A549 (cell line): Measurements from ENCODE around the gene NAP1L1. TPM values are rescaled to one million over a fixed set of nuclear protein-coding genes. Genes with fewer than 3 reads are reported as not detected.
A peak's percentile ranks its signal among the peaks of the same experiment; 100 is the strongest.

Experiments used
- ATAC-seq, 2 experiments: fragments of 200-7000 bp in 1 of 2; fragments of >200 bp in 1 of 2; cut with Nextera tagmentation in 1 of 2; cut with Tn5 transposase in 1 of 2; 3 replicates each; pipeline versions ENCODE4 v1.8.0 to v1.9.1; 2018 to 2020; ENCODE audit warnings: mild to moderate bottlenecking in 1 of 2, moderate library complexity in 1 of 2
- CTCF ChIA-PET: fragments of 300-600 bp; sonication (Branson Sonifier 250); formaldehyde crosslinking; extraction: SDS; loops from one replicate; lab custom pipeline; 2021; ENCODE audit warnings: antibody characterized with exemption, inconsistent platforms; lab: Yijun Ruan, JAX
- POLR2A ChIA-PET: fragments of 350-600 bp; formaldehyde crosslinking; extraction: SDS; loops from one replicate; lab custom pipeline; 2021; ENCODE audit warnings: antibody characterized with exemption, inconsistent platforms; lab: Yijun Ruan, JAX
- DNase-seq, 2 experiments: peaks; one replicate each; pipeline versions ENCODE4 v3.0.0 to v3.0.0-alpha.2; 2011 to 2016; ENCODE audit warnings: low read depth in 1 of 2, low spot score in 1 of 2
- FAIRE-seq: peaks from 2 replicates; lab custom pipeline; 2011; peaks lifted over from hg19 to GRCh38; lab: Jason Lieb, UNC
- H3K27ac ChIP-seq, 2 experiments: fragments of >200 bp; sonication (Bioruptor Twin); formaldehyde crosslinking; 3 replicates each; pipeline ENCODE4 v1.5.1; 2016 to 2017
- H3K4me1 ChIP-seq: fragments of >200 bp; sonication (Bioruptor Twin); formaldehyde crosslinking; 3 replicates; pipeline ENCODE4 v1.6.1; 2016
- H3K4me2 ChIP-seq: fragments of >200 bp; sonication (Bioruptor Twin); formaldehyde crosslinking; 3 replicates; pipeline ENCODE4 v1.6.1; 2016
- H3K4me3 ChIP-seq: fragments of >200 bp; sonication (Bioruptor Twin); formaldehyde crosslinking; 3 replicates; pipeline ENCODE4 v1.5.1; 2016
- H3K9me3 ChIP-seq: fragments of >200 bp; sonication (Bioruptor Twin); formaldehyde crosslinking; 3 replicates; pipeline ENCODE4 v1.6.1; 2016
- BCL3 ChIP-seq: fragments of >200 bp; sonication (Bioruptor Twin); formaldehyde crosslinking; IDR thresholded peaks from 3 replicates; pipeline ENCODE4 v1.6.1; 2016
- CBX2 ChIP-seq: fragments of 200-600 bp; sonication (generic); IDR thresholded peaks from 2 replicates; pipeline ENCODE4 v1.6.1; 2016; ENCODE audit warnings: low read depth, mild to moderate bottlenecking, borderline replicate concordance
- CHD4 ChIP-seq: fragments of 200-600 bp; sonication (generic); IDR thresholded peaks from 2 replicates; pipeline ENCODE4 v1.6.1; 2016; ENCODE audit warnings: antibody characterized with exemption, mild to moderate bottlenecking, borderline replicate concordance
- EHF ChIP-seq: fragments of 250-450 bp; sonication (Bioruptor Pico); IDR thresholded peaks from 2 replicates; pipeline ENCODE4 v1.5.0; 2020; ENCODE audit warnings: mild to moderate bottlenecking
- EHMT2 ChIP-seq: fragments of 200-600 bp; sonication (generic); IDR thresholded peaks from 2 replicates; pipeline ENCODE4 v1.6.1; 2016; ENCODE audit warnings: antibody characterized with exemption, low read depth, mild to moderate bottlenecking, moderate library complexity
- EP300 ChIP-seq, 2 experiments: fragments of >200 bp; sonication (Bioruptor Twin); formaldehyde crosslinking; IDR thresholded peaks; 2 replicates in 1 of 2; 3 replicates in 1 of 2; pipeline ENCODE4 v1.6.1; 2016 to 2017
- ESRRA ChIP-seq: fragments of 150-350 bp; IDR thresholded peaks from 2 replicates; pipeline ENCODE4 v1.6.1; 2014; ENCODE audit warnings: mild to moderate bottlenecking, low read length, borderline replicate concordance
- FOSB ChIP-seq: fragments of 250-450 bp; sonication (Bioruptor Pico); IDR thresholded peaks from 2 replicates; pipeline ENCODE4 v1.5.0; 2020; ENCODE audit warnings: mild to moderate bottlenecking, moderate library complexity
- FOSL2 ChIP-seq, 2 experiments: fragments of 450-650 bp in 1 of 2; fragments of >200 bp in 1 of 2; sonication (Bioruptor Twin) in 1 of 2; formaldehyde crosslinking; IDR thresholded peaks; 2 replicates each; pipeline versions ENCODE4 v1.5.0 to v1.6.1; 2016 to 2020; ENCODE audit warnings: mild to moderate bottlenecking in 1 of 2, moderate library complexity in 1 of 2
- FOXS1 ChIP-seq: fragments of 250-450 bp; sonication (Bioruptor Pico); IDR thresholded peaks from 2 replicates; pipeline ENCODE4 v1.5.0; 2020; ENCODE audit warnings: mild to moderate bottlenecking, moderate library complexity
- HES2 ChIP-seq: fragments of >200 bp; sonication (Bioruptor Twin); formaldehyde crosslinking; IDR thresholded peaks from 2 replicates; pipeline ENCODE4 v1.6.1; 2016
- HEYL ChIP-seq: fragments of 250-450 bp; sonication (Bioruptor Pico); IDR thresholded peaks from 2 replicates; pipeline ENCODE4 v1.8.0; 2021; ENCODE audit warnings: mild to moderate bottlenecking, moderate library complexity
- HOXA7 ChIP-seq: fragments of 250-450 bp; sonication (Bioruptor Pico); IDR thresholded peaks from 2 replicates; pipeline ENCODE4 v1.5.0; 2020; ENCODE audit warnings: mild to moderate bottlenecking, moderate library complexity
- HOXB13 ChIP-seq: fragments of 250-450 bp; sonication (Bioruptor Pico); IDR thresholded peaks from 2 replicates; pipeline ENCODE4 v1.5.0; 2020; ENCODE audit warnings: low read depth, mild to moderate bottlenecking, moderate library complexity
- JUNB ChIP-seq: fragments of >200 bp; sonication (Bioruptor Twin); formaldehyde crosslinking; IDR thresholded peaks from 2 replicates; pipeline ENCODE4 v1.6.1; 2016
- KDM1A ChIP-seq: fragments of 200-600 bp; sonication (generic); IDR thresholded peaks from 2 replicates; pipeline ENCODE4 v1.6.1; 2016; ENCODE audit warnings: low read depth, mild to moderate bottlenecking
- KDM5A ChIP-seq: fragments of 200-600 bp; sonication (generic); IDR thresholded peaks from 2 replicates; pipeline ENCODE4 v1.6.1; 2016; ENCODE audit warnings: antibody characterized with exemption, mild to moderate bottlenecking
- MAX ChIP-seq: IDR thresholded peaks from 2 replicates; pipeline ENCODE4 v1.6.1; 2012
- MYC ChIP-seq: IDR thresholded peaks from 2 replicates; pipeline ENCODE4 v1.6.1; 2012; ENCODE audit warnings: mild to moderate bottlenecking, inconsistent platforms, low read length, improper control_type of control experiment, borderline replicate concordance
- NFE2L2 ChIP-seq: fragments of 150-350 bp; conservative IDR thresholded peaks from 2 replicates; pipeline ENCODE4 v1.6.1; 2014; ENCODE audit warnings: low read length
- NR3C1 ChIP-seq: fragments of >200 bp; sonication (Bioruptor Twin); formaldehyde crosslinking; IDR thresholded peaks from 3 replicates; pipeline ENCODE4 v1.6.1; 2017
- PHF8 ChIP-seq: fragments of 200-600 bp; sonication (generic); IDR thresholded peaks from 2 replicates; pipeline ENCODE4 v1.6.1; 2016; ENCODE audit warnings: low read depth, mild to moderate bottlenecking, antibody characterized with exemption, moderate library complexity, borderline replicate concordance
- POLR2A ChIP-seq: IDR thresholded peaks from 2 replicates; pipeline ENCODE4 v1.6.1; 2012; ENCODE audit warnings: mild to moderate bottlenecking, low read length
- POLR2AphosphoS2 ChIP-seq: conservative IDR thresholded peaks from 2 replicates; pipeline ENCODE4 v1.6.1; 2012; ENCODE audit warnings: low read length, improper control_type of control experiment, inconsistent platforms
- RARB ChIP-seq: fragments of 250-450 bp; sonication (Bioruptor Pico); IDR thresholded peaks from 2 replicates; pipeline ENCODE4 v1.8.0; 2021; ENCODE audit warnings: mild to moderate bottlenecking, moderate library complexity
- RCOR1 ChIP-seq: fragments of 150-350 bp; IDR thresholded peaks from 2 replicates; pipeline ENCODE4 v1.6.1; 2014; ENCODE audit warnings: antibody characterized with exemption, low read length, low read depth
- REST ChIP-seq: fragments of 200-600 bp; sonication (generic); IDR thresholded peaks from 2 replicates; pipeline ENCODE4 v1.6.1; 2016; ENCODE audit warnings: antibody characterized with exemption, mild to moderate bottlenecking, moderate library complexity
- RFX5 ChIP-seq: fragments of 450-650 bp; IDR thresholded peaks from 2 replicates; pipeline ENCODE4 v1.7.1; 2014; ENCODE audit warnings: antibody characterized with exemption, mild to moderate bottlenecking, moderate library complexity
- SMC3 ChIP-seq: fragments of >200 bp; sonication (Bioruptor Twin); formaldehyde crosslinking; IDR thresholded peaks from 3 replicates; pipeline ENCODE4 v1.6.1; 2018; ENCODE audit warnings: inconsistent platforms
- TFCP2L1 ChIP-seq: fragments of 250-450 bp; sonication (Bioruptor Pico); IDR thresholded peaks from 2 replicates; pipeline ENCODE4 v1.5.0; 2021; ENCODE audit warnings: mild to moderate bottlenecking
- TP53 ChIP-seq: fragments of 250-450 bp; sonication (Bioruptor Pico); IDR thresholded peaks from 2 replicates; pipeline ENCODE4 v1.5.0; 2021; ENCODE audit warnings: mild to moderate bottlenecking, moderate library complexity
- ZC3H11A ChIP-seq: fragments of 450-650 bp; IDR thresholded peaks from 2 replicates; pipeline ENCODE4 v1.6.1; 2014; ENCODE audit warnings: antibody characterized with exemption, mild to moderate bottlenecking
- WGBS: methylation state at CpG from one replicate; pipeline ENCODE4 v1.1.6; 2017; ENCODE audit errors: missing lambda C conversion rate; 5-methylcytosine and 5-hydroxymethylcytosine counted together
- polyA plus RNA-seq, 4 experiments: library from polyadenylated mRNA; depleted of rRNA in 3 of 4; stranded (reverse); fragments of >200 nt; fragmentation: RNase III in 1 of 4; extraction: RNeasy Plus Mini Kit Qiagen cat#74134 plus additional on column Dnase treatment in 1 of 4; gene quantifications; 2 replicates in 3 of 4; 3 replicates in 1 of 4; pipeline ENCODE4 v1.2.3, GENCODE V29; 2011 to 2017

Gene NAP1L1
- polyA plus RNA-seq, 2 of the 4 experiments (the other 2 are of a cell fraction): 709 to 943 TPM

- no peak for TF ChIP-seq NFE2L2
- TF ChIP-seq SMC3: 0 out of 3 replicates have a peak, but pooled peaks have one; percentile 16
- TF ChIP-seq CBX2: no peak
- no peak for TF ChIP-seq MYC
- no peak for TF ChIP-seq EP300 (IDR thresholded peaks at IDR 0.05)
- TF ChIP-seq RCOR1: no peak
- peak; percentile 48 for TF ChIP-seq JUNB
- no peak for TF ChIP-seq HEYL (CRISPR knock-in tag)
- TF ChIP-seq CHD4: no peak
- TF ChIP-seq, all 56 proteins: peak for 15
These were observed 59.4 kb downstream of the NAP1L1 start (continued) for GRCh38 chr12:76024942-76025600.

- Histone ChIP-seq H3K27ac (peak overlapping the region; percentile 90 to 92), H3K4me3 (no peak overlapping the region), H3K4me1 (peaks cover 64% of the 10 kb centered on the region), H3K4me2 (peak overlapping the region; percentile 75), H3K9me3 (no peaks in the 10 kb centered on the region)
- ChIA-PET POLR2A (interaction anchor here (0.7 to 3.3 kb wide), 18 partner anchors 13 to 513 kb away, joined by 3 to 17 read pairs (median 5); partner anchors contain the start of genes BBS10 and KRR1), CTCF (interaction anchor here (0.9 to 2.7 kb wide), 4 partner anchors 44 to 497 kb away, joined by 3 to 9 read pairs (median 6); no protein-coding TSS in a partner anchor)
- ATAC-seq: peak in 1 of 2 experiments; percentile 1; a peak in 2 of 6 replicates
- no peak for DNase-seq
- WGBS: 88% methylated on average over 8 of the region's 8 CpGs
- no peak for FAIRE-seq
- TF ChIP-seq HOXB13 (CRISPR knock-in tag) (peak; percentile 27; the same call in 1 of the 2 replicates), KDM5A (no peak), RARB (CRISPR knock-in tag) (0 out of 2 replicates have a peak, but pooled peaks have one; percentile 20), HES2 (no peak), MAX (no peak), EHMT2 (0 out of 2 replicates have a peak, but pooled peaks have one; percentile 36), EHF (peak; percentile 13; the same call in 1 of the 2 replicates), FOSB (CRISPR knock-in tag) (peak; percentile 83), ZC3H11A (no peak), FOXS1 (CRISPR knock-in tag) (0 out of 2 replicates have a peak, but pooled peaks have one; percentile 4), REST (peak; percentile 32; the same call in 1 of the 2 replicates), RFX5 (no peak), KDM1A (no peak), POLR2A (no peak), TFCP2L1 (CRISPR knock-in tag) (peak; percentile 64; the same call in 1 of the 2 replicates), BCL3 (no peak), MYC (no peak), PHF8 (no peak), TP53 (CRISPR knock-in tag) (peak; percentile 29; the same call in 1 of the 2 replicates), FOSL2 (IDR thresholded peaks at IDR 0.05) (no peak), FOSL2 (CRISPR knock-in tag; IDR thresholded peaks at IDR 0.05) (no peak), ESRRA (no peak), NR3C1 (no peak), POLR2AphosphoS2 (peak; percentile 57; the same call in 1 of the 2 replicates), HOXA7 (CRISPR knock-in tag) (peak; percentile 85)
These were observed 60.2 kb downstream of the NAP1L1 start for GRCh38 chr12:76024102-76024781.
